Testis (tissue), 3 donors: ENCODE measurements around the gene KRTAP5-3. TPM values are rescaled to one million over a fixed set of nuclear protein-coding genes. Genes with fewer than 3 reads are reported as not detected.

Experiments used
- DNase-seq: peaks from one replicate; pipeline ENCODE4 v3.0.0-alpha.2; 2019
- H3K27ac ChIP-seq, 2 donors: fragments of 200-600 bp; sonication (generic); one replicate each; pipeline ENCODE4 v1.5.1; 2019
- H3K27me3 ChIP-seq: fragments of 200-600 bp; sonication (generic); one replicate; pipeline ENCODE4 v1.5.1; 2019
- H3K36me3 ChIP-seq: fragments of 200-600 bp; sonication (generic); one replicate; pipeline ENCODE4 v1.5.1; 2017; ENCODE audit warnings: low read depth; ENCODE audit errors: missing control alignments
- H3K4me1 ChIP-seq: fragments of 200-600 bp; sonication (generic); one replicate; pipeline ENCODE4 v1.5.1; 2019
- H3K4me3 ChIP-seq, 2 donors: fragments of 200-600 bp; sonication (generic); one replicate each; pipeline ENCODE4 v1.5.1; 2017 to 2019
- H3K9me3 ChIP-seq: fragments of 200-600 bp; sonication (generic); one replicate; pipeline ENCODE4 v1.5.1; 2017
- CTCF ChIP-seq, 3 experiments: fragments of 450-650 bp in 2 of 3; fragments of 200-600 bp in 1 of 3; sonication (generic) in 1 of 3; IDR thresholded peaks; one replicate each; pipeline ENCODE4 v1.5.1; 2016 to 2019; ENCODE audit warnings: antibody characterized with exemption in 3 of 3, mild to moderate bottlenecking in 2 of 3, moderate library complexity in 1 of 3
- POLR2A ChIP-seq: fragments of 450-650 bp; IDR thresholded peaks from one replicate; pipeline ENCODE4 v1.6.1; 2017; ENCODE audit warnings: antibody characterized with exemption, mild to moderate bottlenecking, moderate library complexity
- WGBS, 2 donors: methylation state at CpG; one replicate each; pipeline ENCODE4 v1.1.5; 2018; 5-methylcytosine and 5-hydroxymethylcytosine counted together
- intact Hi-C: fragments of 100-400 bp; cut with DNase I; formaldehyde crosslinking; loops from one replicate; pipeline ENCODE4 v1.15.1; 2023; ENCODE audit warnings: low total_unique reads
- polyA plus RNA-seq: library from polyadenylated mRNA; stranded (reverse); fragments of 350-450 nt; fragmentation: Illumina TruSeq; extraction: RNeasy Lipid Tissue Mini Kit (QIAGEN cat#74804); gene quantifications from one replicate; pipeline ENCODE4 v1.2.3, GENCODE V29; 2014; ENCODE audit warnings: low read depth, low replicate concordance; ENCODE audit not compliant: insufficient read depth
- total RNA-seq, 2 donors: library from RNA; depleted of rRNA; stranded (reverse); fragments of >200 nt; gene quantifications; one replicate each; pipeline ENCODE4 v1.2.3, GENCODE V29; 2016

KRTAP5-3 gene
- total and polyA plus RNA-seq, 3 donors from 2014 or later: not detected

DNA sequence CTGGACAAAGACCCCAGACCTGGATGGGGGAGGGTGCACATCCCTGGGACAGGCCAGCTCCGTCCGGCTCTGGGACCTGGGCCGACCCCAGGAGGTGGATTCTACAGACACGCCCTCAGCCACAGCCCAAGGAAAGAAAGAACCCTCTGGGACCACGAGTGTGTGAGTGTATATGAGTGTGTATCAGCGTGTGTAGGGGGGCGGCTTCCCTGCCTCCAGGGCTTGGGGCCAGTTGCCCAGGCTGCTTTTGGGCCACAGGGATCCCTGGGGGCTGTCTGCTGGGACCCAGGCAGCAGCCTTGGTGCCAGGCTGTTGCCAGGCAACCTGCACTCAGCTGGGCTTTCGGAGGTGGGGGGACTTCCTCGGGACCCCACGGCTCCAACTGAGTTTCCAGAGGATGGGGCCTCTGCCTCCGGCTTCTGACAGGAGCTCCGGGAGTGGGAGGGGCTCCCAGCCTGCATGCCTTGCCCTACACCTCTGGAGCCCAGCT, 45.1 kb downstream of the KRTAP5-3 start:
- no peaks in the 10 kb centered on the region for H3K9me3 ChIP-seq
- intact Hi-C loops: no loop called here
- DNase-seq: no peak
- H3K4me1 ChIP-seq: peaks cover 13% of the 10 kb centered on the region
- H3K27me3 ChIP-seq: no peaks in the 10 kb centered on the region
- TF ChIP-seq CTCF (IDR thresholded peaks at IDR 0.05): no peak
- no peak overlapping the region for H3K27ac ChIP-seq
- 77 to 81% methylated on average over 6 to 12 of the region's 12 CpGs for WGBS, 2 donors
- H3K4me3 ChIP-seq: no peak overlapping the region
- H3K36me3 ChIP-seq: no peaks in the 10 kb centered on the region

DNA sequence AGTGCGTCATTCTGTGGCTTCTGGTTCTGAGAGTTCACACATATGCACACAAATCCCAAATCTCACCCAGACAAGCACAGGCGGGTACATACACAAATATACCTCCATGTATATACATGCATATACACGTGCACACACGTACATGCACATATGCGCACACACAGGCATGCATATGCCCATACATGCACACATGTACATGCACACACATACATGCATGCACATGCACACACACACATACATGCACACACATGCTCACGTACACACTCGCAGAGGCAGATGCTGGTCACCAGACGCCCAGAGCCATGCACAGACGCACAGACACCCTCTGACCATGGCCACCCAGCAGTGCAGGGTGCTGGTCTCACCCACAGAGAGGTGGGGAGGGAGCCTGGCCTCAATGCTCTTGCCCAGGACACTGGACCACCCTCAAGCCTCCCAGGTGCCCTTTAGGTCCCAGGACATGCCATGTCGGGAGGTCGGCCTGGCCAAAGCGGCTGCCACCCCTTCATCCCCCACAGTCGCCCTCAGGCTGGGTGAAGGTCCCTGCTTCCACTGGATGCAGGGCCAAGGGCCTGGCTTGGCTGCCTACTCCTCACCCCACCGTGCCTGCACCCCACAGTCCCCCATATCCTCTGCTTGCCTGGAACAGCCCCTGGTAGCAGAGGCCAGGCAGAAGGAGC, 45.7 kb downstream of the KRTAP5-3 start:
- H3K9me3 ChIP-seq: no peaks in the 10 kb centered on the region
- no peaks in the 10 kb centered on the region for H3K27me3 ChIP-seq
- no peak overlapping the region for H3K4me3 ChIP-seq
- 95 to 97% methylated on average over 11 to 12 of the region's 14 CpGs for WGBS, 2 donors
- no peaks in the 10 kb centered on the region for H3K36me3 ChIP-seq
- H3K4me1 ChIP-seq: peaks cover 14% of the 10 kb centered on the region
- DNase-seq: no peak
- H3K27ac ChIP-seq: no peak overlapping the region
- no peak for TF ChIP-seq CTCF (IDR thresholded peaks at IDR 0.05)
- TF ChIP-seq POLR2A: no peak
- intact Hi-C loops: no loop called here

- 89 to 100% methylated on average over 1 to 5 of the region's 5 CpGs for WGBS, 2 donors
- no peaks in the 10 kb centered on the region for H3K36me3 ChIP-seq
- no peak overlapping the region for H3K4me3 ChIP-seq
- H3K4me1 ChIP-seq: peaks cover 14% of the 10 kb centered on the region
- no peak for DNase-seq
- no peaks in the 10 kb centered on the region for H3K27me3 ChIP-seq
- H3K9me3 ChIP-seq: no peaks in the 10 kb centered on the region
- intact Hi-C loops: no loop called here
- TF ChIP-seq POLR2A (no peak), CTCF (IDR thresholded peaks at IDR 0.05) (no peak)
- H3K27ac ChIP-seq: no peak overlapping the region
These were observed 46.3 kb downstream of the KRTAP5-3 start for GRCh38 chr11:1561955-1562354.

DNA sequence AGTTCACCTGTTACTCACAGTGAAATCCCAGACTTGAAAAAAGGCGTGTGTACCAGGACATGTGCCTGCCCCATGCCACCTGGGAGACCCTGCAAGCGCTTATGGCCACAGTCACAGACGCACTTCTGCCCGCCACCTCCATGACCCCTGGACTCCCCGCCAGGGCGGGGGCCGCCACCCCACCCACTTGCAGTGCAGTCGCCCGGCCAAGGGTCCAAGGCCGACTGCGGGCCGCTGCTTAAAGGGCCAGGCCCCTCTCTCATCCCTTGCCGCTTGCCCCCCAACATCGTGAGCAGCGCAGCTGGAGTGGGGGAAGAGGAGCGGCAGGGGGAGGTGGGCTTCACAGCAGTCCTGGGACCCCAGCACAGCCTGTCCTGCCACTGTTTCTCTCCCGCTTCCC, 47.0 kb downstream of the KRTAP5-3 start:
- H3K4me1 ChIP-seq: peaks cover 14% of the 10 kb centered on the region
- no peak overlapping the region for H3K27ac ChIP-seq
- no peak for DNase-seq
- H3K27me3 ChIP-seq: no peaks in the 10 kb centered on the region
- no peaks in the 10 kb centered on the region for H3K9me3 ChIP-seq
- no peak overlapping the region for H3K4me3 ChIP-seq
- H3K36me3 ChIP-seq: no peaks in the 10 kb centered on the region
- 91 to 100% methylated on average over 4 to 17 of the region's 17 CpGs for WGBS, 2 donors
- TF ChIP-seq POLR2A (no peak), CTCF (IDR thresholded peaks at IDR 0.05) (no peak)
- intact Hi-C loops: no loop called here

DNA sequence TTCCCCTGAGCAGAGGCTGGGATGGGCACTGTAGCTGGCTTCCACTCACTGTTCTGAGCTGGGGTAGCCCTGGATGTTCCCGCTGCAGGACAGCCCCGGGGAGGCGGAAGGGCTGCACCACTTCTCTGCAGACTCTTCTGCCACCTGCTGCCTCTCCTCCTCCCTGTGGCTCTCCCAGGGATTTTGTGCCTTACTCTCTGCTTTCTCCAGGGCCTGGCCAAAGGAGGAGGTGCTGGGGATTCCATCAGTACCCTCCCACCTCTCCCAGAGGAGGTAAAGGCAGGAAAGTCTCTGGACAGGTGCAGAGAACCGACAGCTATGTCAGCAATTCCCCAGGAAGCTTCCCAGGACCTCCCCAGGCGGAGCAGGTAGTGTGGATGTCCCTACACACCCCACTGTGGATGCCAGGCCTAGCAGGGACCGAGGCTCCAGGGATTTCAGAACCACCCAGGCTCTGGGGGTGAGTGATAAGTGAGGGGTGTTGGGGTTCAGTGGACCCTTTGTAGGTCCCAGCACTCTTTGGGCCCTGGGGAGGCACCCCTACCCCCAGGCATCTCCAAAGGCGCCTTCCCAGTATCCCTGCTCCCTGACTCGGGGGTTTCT, 47.5 kb downstream of the KRTAP5-3 start:
- intact Hi-C loops: no loop called here
- peaks cover 14% of the 10 kb centered on the region for H3K4me1 ChIP-seq
- no peak overlapping the region for H3K27ac ChIP-seq
- H3K4me3 ChIP-seq: no peak overlapping the region
- H3K36me3 ChIP-seq: no peaks in the 10 kb centered on the region
- no peaks in the 10 kb centered on the region for H3K27me3 ChIP-seq
- H3K9me3 ChIP-seq: no peaks in the 10 kb centered on the region
- no peak for DNase-seq
- WGBS, 2 donors: 75 to 94% methylated on average over 8 of the region's 8 CpGs
- no peak for TF ChIP-seq CTCF (IDR thresholded peaks at IDR 0.05)
- no peak for TF ChIP-seq POLR2A
